Caco-2 (cell line): Measurements from ENCODE around the gene MRTFA. TPM values are rescaled to one million over a fixed set of nuclear protein-coding genes. Genes with fewer than 3 reads are reported as not detected.

Source experiments
- BruUV-seq: library from RNA; stranded (reverse); fragments of 400-500 nt; replicated peaks from 2 replicates; lab custom pipeline; 2021; lab: Mats Ljungman, UMichigan
- CTCF ChIA-PET: fragments of 300-600 bp; sonication (Branson Sonifier 250); formaldehyde crosslinking; loops from one replicate; lab custom pipeline; 2022; ENCODE audit warnings: antibody characterized with exemption; lab: Charles Lee
- POLR2A ChIA-PET: fragments of 300-600 bp; sonication (Branson Sonifier 250); formaldehyde crosslinking; loops from one replicate; lab custom pipeline; 2022; ENCODE audit warnings: antibody characterized with exemption; lab: Charles Lee
- DNase-seq, 2 experiments: peaks; one replicate each; pipeline versions ENCODE4 v3.0.0 to v3.0.0-alpha.2; 2020 to 2022
- H3K27me3 ChIP-seq: replicated peaks from 2 replicates; pipeline ENCODE4 v1.6.0; 2011; ENCODE audit warnings: low read length; ENCODE audit not compliant: control insufficient read depth, insufficient read depth
- H3K36me3 ChIP-seq: 2 replicates; pipeline ENCODE4 v1.5.1; 2011; ENCODE audit warnings: low read length; ENCODE audit not compliant: control insufficient read depth, insufficient read depth
- H3K4me1 ChIP-seq: fragments of 250-450 bp; sonication (Bioruptor Pico); 2 replicates; pipeline ENCODE4 v1.5.1; 2020; ENCODE audit warnings: mild to moderate bottlenecking
- H3K4me3 ChIP-seq: 2 replicates; pipeline ENCODE4 v1.5.1; 2011; ENCODE audit warnings: low read depth, mild to moderate bottlenecking, control low read depth, low read length
- H3K9me3 ChIP-seq: fragments of 250-450 bp; sonication (Bioruptor Pico); 2 replicates; pipeline ENCODE4 v1.5.1; 2020; ENCODE audit warnings: mild to moderate bottlenecking, moderate library complexity
- H3K27ac Mint-ChIP-seq: one replicate; pipeline ENCODE4 v1.8.0; 2022; ENCODE audit warnings: mixed read lengths; ENCODE audit not compliant: unreplicated experiment
- H3K27me3 Mint-ChIP-seq: one replicate; pipeline ENCODE4 v1.8.0; 2022; ENCODE audit warnings: mixed read lengths; ENCODE audit not compliant: insufficient read depth, unreplicated experiment
- H3K36me3 Mint-ChIP-seq: one replicate; pipeline ENCODE4 v1.8.0; 2022; ENCODE audit warnings: mild to moderate bottlenecking, mixed read lengths; ENCODE audit not compliant: insufficient read depth, unreplicated experiment
- H3K4me1 Mint-ChIP-seq: one replicate; pipeline ENCODE4 v1.8.0; 2022; ENCODE audit warnings: low read depth, mixed read lengths; ENCODE audit not compliant: unreplicated experiment
- H3K4me3 Mint-ChIP-seq: one replicate; pipeline ENCODE4 v1.8.0; 2022; ENCODE audit warnings: mild to moderate bottlenecking, moderate library complexity, mixed read lengths; ENCODE audit not compliant: unreplicated experiment
- H3K9me3 Mint-ChIP-seq: one replicate; pipeline ENCODE4 v1.8.0; 2022; ENCODE audit warnings: mixed read lengths; ENCODE audit not compliant: unreplicated experiment
- CTCF ChIP-seq, 2 experiments: fragments of 200-600 bp in 1 of 2; IDR thresholded peaks; 1 replicate in 1 of 2; 2 replicates in 1 of 2; pipeline versions ENCODE4 v1.5.1 to v1.8.0; 2011 to 2022; ENCODE audit warnings: antibody characterized with exemption in 1 of 2, control low read depth in 1 of 2, inconsistent platforms in 1 of 2, low read depth in 1 of 2, low read length in 1 of 2, mild to moderate bottlenecking in 1 of 2, moderate library complexity in 1 of 2; ENCODE audit not compliant: insufficient read depth in 1 of 2, severe bottlenecking in 1 of 2, unreplicated experiment in 1 of 2
- intact Hi-C: fragments of 100-400 bp; cut with micrococcal nuclease; formaldehyde crosslinking; loops from one replicate; pipeline ENCODE4 v1.10.0; 2022; ENCODE audit not compliant: unreplicated experiment
- total RNA-seq: library from RNA; stranded (reverse); gene quantifications from 2 replicates; pipeline ENCODE4 v1.2.3, GENCODE V29; 2022

Gene MRTFA
- total RNA-seq, 1 experiment from 2014 or later, result 38.7 TPM

- Mint-ChIP-seq H3K36me3 (peaks cover 8% of the 10 kb centered on the region), H3K4me3 (no peak overlapping the region), H3K27me3 (no peaks in the 10 kb centered on the region), H3K27ac (no peak overlapping the region), H3K4me1 (no peaks in the 10 kb centered on the region), H3K9me3 (no peaks in the 10 kb centered on the region)
- intact Hi-C loops, result no loop called here
- H3K36me3 ChIP-seq, result no peaks in the 10 kb centered on the region
- POLR2A ChIA-PET, result no interaction called here
- no peaks in the 10 kb centered on the region for H3K4me1 ChIP-seq
- no peaks in the 10 kb centered on the region for H3K27me3 ChIP-seq
- TF ChIP-seq CTCF (IDR thresholded peaks at IDR 0.05; ENCODE audit: insufficient read depth in 1 of 2, low read depth in 1 of 2, low read length in 1 of 2, severe bottlenecking in 1 of 2, unreplicated experiment in 1 of 2), result no peak
- H3K9me3 ChIP-seq, result no peaks in the 10 kb centered on the region
- H3K4me3 ChIP-seq, result no peak overlapping the region
- no TSS peak for BruUV-seq
- no peak for DNase-seq
- CTCF ChIA-PET, result no interaction called here
Observed at GRCh38 chr22:40567626-40568328, 68.7 kb downstream of the MRTFA start.

DNA sequence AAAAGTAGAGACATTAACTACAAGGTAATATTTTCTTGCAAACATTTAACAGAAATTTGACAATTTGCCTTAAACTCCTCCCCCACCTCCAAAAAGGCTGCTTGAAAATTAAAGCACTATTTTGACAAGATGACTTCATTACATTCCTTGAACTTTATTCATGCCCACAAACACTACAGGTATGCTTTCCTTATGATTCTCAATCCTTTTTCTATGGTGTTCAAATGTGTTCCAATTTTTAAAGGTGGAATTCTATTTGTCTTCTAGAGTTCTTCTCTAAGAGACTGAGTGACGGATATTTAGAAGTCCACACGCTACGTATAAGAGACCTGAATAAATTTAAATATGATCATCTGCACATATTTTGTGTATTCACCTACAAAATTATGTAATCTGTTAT lies 69.4 kb downstream of the MRTFA start:
- Mint-ChIP-seq H3K27me3 (no peaks in the 10 kb centered on the region), H3K36me3 (peaks cover 6% of the 10 kb centered on the region), H3K4me1 (no peaks in the 10 kb centered on the region), H3K4me3 (no peak overlapping the region), H3K27ac (no peak overlapping the region), H3K9me3 (no peaks in the 10 kb centered on the region)
- intact Hi-C loops, result no loop called here
- no peak for TF ChIP-seq CTCF (IDR thresholded peaks at IDR 0.05; ENCODE audit: insufficient read depth in 1 of 2, low read depth in 1 of 2, low read length in 1 of 2, severe bottlenecking in 1 of 2, unreplicated experiment in 1 of 2)
- Histone ChIP-seq H3K9me3 (no peaks in the 10 kb centered on the region), H3K36me3 (no peaks in the 10 kb centered on the region), H3K4me3 (no peak overlapping the region), H3K27me3 (no peaks in the 10 kb centered on the region), H3K4me1 (no peaks in the 10 kb centered on the region)
- no peak for DNase-seq
- POLR2A ChIA-PET, result no interaction called here
- CTCF ChIA-PET, result no interaction called here
- BruUV-seq, result no TSS peak

DNA sequence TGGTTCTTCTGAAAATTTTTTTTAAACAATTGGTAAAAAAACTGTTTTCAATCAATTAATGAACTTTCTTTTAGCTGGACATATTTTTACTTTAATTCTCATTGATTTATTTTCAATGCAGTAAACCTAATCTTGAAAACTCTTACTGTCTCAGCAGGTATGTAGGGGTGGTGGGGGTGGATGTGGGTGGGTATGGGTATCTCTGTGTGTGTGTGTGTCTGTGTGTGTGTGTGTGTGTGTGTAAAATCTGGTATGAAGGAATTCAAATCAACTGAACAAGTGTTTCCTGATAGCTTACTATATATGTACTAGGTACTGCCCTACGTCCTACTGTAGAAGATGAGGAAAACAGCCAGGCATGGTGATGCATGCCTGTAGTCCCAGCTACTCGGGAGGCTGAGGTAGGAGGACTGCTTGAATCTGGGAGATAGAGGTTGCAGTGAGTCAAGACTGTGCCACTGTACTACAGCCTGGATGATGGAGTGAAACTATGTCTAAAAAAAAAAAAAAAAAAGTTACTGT lies 75.5 kb downstream of the MRTFA start:
- Mint-ChIP-seq H3K9me3 (no peaks in the 10 kb centered on the region), H3K27me3 (no peaks in the 10 kb centered on the region), H3K27ac (no peak overlapping the region), H3K36me3 (no peaks in the 10 kb centered on the region), H3K4me3 (no peak overlapping the region), H3K4me1 (no peaks in the 10 kb centered on the region)
- Histone ChIP-seq H3K36me3 (no peaks in the 10 kb centered on the region), H3K4me3 (no peak overlapping the region), H3K27me3 (no peaks in the 10 kb centered on the region), H3K4me1 (no peaks in the 10 kb centered on the region; the same call in 1 of the 2 replicates), H3K9me3 (no peaks in the 10 kb centered on the region)
- no peak for DNase-seq
- POLR2A ChIA-PET, result no interaction called here
- TF ChIP-seq CTCF (IDR thresholded peaks at IDR 0.05; ENCODE audit: insufficient read depth in 1 of 2, low read depth in 1 of 2, low read length in 1 of 2, severe bottlenecking in 1 of 2, unreplicated experiment in 1 of 2), result no peak
- intact Hi-C loops, result no loop called here
- no TSS peak for BruUV-seq
- CTCF ChIA-PET, result no interaction called here
